H1 (cell line): ENCODE results near the gene CPNE5. TPM values are rescaled to one million over a fixed set of nuclear protein-coding genes. Genes with fewer than 3 reads are reported as not detected.

Experiments
- CTCF ChIA-PET: fragments of 300-600 bp; sonication (Branson Sonifier 250); formaldehyde crosslinking; loops from one replicate; lab custom pipeline; 2021; ENCODE audit not compliant: partially characterized antibody; lab: Charles Lee
- POLR2A ChIA-PET: fragments of 300-600 bp; sonication (Branson Sonifier 250); formaldehyde crosslinking; loops from one replicate; lab custom pipeline; 2021; ENCODE audit warnings: inconsistent platforms; ENCODE audit not compliant: partially characterized antibody; lab: Charles Lee
- DNase-seq, 2 experiments: peaks; one replicate each; pipeline versions ENCODE4 v3.0.0 to v3.0.0-alpha.2; 2010 to 2022; ENCODE audit warnings: low spot score in 2 of 2, low read depth in 1 of 2, mixed read lengths in 1 of 2
- FAIRE-seq: peaks from 2 replicates; lab custom pipeline; 2011; peaks lifted over from hg19 to GRCh38; lab: Jason Lieb, UNC
- H2AFZ ChIP-seq: 2 replicates; pipeline ENCODE4 v1.8.1; 2012; ENCODE audit warnings: low read length, inconsistent platforms
- H2AK5ac ChIP-seq: 2 replicates; pipeline ENCODE4 v1.6.1; 2013; ENCODE audit warnings: low read depth, low read length
- H2BK120ac ChIP-seq: replicated peaks from 2 replicates; pipeline ENCODE3; 2013; ENCODE audit warnings: low read depth, low read length, inconsistent platforms
- H2BK12ac ChIP-seq: 2 replicates; pipeline ENCODE4 v1.6.1; 2013; ENCODE audit warnings: low read depth, low read length
- H2BK15ac ChIP-seq: 2 replicates; pipeline ENCODE4 v1.6.1; 2013; ENCODE audit warnings: low read length
- H2BK20ac ChIP-seq: 2 replicates; pipeline ENCODE4 v1.6.1; 2013; ENCODE audit warnings: low read length
- H2BK5ac ChIP-seq: 2 replicates; pipeline ENCODE4 v1.6.1; 2013; ENCODE audit warnings: low read depth, low read length
- H3K14ac ChIP-seq: 2 replicates; pipeline ENCODE4 v1.6.1; 2013; ENCODE audit warnings: inconsistent platforms; ENCODE audit not compliant: insufficient read length
- H3K18ac ChIP-seq: 2 replicates; pipeline ENCODE4 v1.6.1; 2013; ENCODE audit warnings: low read length; ENCODE audit errors: extremely low read depth
- H3K23ac ChIP-seq: 2 replicates; pipeline ENCODE4 v1.6.1; 2013; ENCODE audit warnings: inconsistent platforms; ENCODE audit not compliant: insufficient read length
- H3K23me2 ChIP-seq: 2 replicates; pipeline ENCODE4 v1.6.1; 2013; ENCODE audit warnings: low read depth, low read length
- H3K27ac ChIP-seq: 2 replicates; pipeline ENCODE4 v1.6.1; 2011; ENCODE audit warnings: low read depth, low read length, inconsistent platforms
- H3K27me3 ChIP-seq, 4 experiments: replicated peaks in 1 of 4; 1 replicate in 1 of 4; 2 replicates in 3 of 4; pipeline versions ENCODE4 v1.6.1 to v1.8.1; 2011 to 2013; ENCODE audit warnings: low read length in 3 of 4, mild to moderate bottlenecking in 3 of 4, inconsistent platforms in 2 of 4, mixed read lengths in 2 of 4, moderate library complexity in 1 of 4; ENCODE audit not compliant: control insufficient read depth in 3 of 4, insufficient read depth in 3 of 4; ENCODE audit errors: extremely low read depth in 1 of 4
- H3K36me3 ChIP-seq, 4 experiments: 2 replicates each; pipeline versions ENCODE4 v1.6.1 to v1.8.1; 2011 to 2013; ENCODE audit warnings: mild to moderate bottlenecking in 4 of 4, low read length in 3 of 4, moderate library complexity in 2 of 4, control low read depth in 1 of 4, inconsistent platforms in 1 of 4; ENCODE audit not compliant: insufficient read depth in 4 of 4, control insufficient read depth in 2 of 4
- H3K4ac ChIP-seq: replicated peaks from 2 replicates; pipeline ENCODE3; 2013; ENCODE audit warnings: low read length, low read depth, mixed read lengths, inconsistent platforms; ENCODE audit not compliant: insufficient read length
- H3K4me1 ChIP-seq, 4 experiments: replicated peaks in 1 of 4; 1 replicate in 1 of 4; 2 replicates in 3 of 4; pipeline versions ENCODE4 v1.6.1 to v1.8.1; 2011 to 2013; ENCODE audit warnings: low read length in 3 of 4, inconsistent platforms in 2 of 4, mixed read lengths in 1 of 4; ENCODE audit not compliant: insufficient read depth in 4 of 4, control insufficient read depth in 3 of 4
- H3K4me2 ChIP-seq, 2 experiments: 2 replicates each; pipeline versions ENCODE4 v1.6.1 to v1.8.1; 2011 to 2013; ENCODE audit warnings: low read depth in 2 of 2, low read length in 2 of 2, control low read depth in 1 of 2, inconsistent platforms in 1 of 2, mild to moderate bottlenecking in 1 of 2; ENCODE audit not compliant: insufficient read depth in 1 of 2
- H3K4me3 ChIP-seq, 4 experiments: fragments of 200-600, 300-600 bp in 1 of 4; sonication (generic), shearing (Covaris generic), sonication (Bioruptor Twin) in 1 of 4; 2 replicates each; pipeline versions ENCODE4 v1.5.1 to v1.8.1; 2011 to 2016; ENCODE audit warnings: low read length in 4 of 4, low read depth in 3 of 4, control low read depth in 2 of 4, inconsistent platforms in 2 of 4, mild to moderate bottlenecking in 2 of 4, mixed read lengths in 1 of 4, moderate library complexity in 1 of 4; ENCODE audit not compliant: insufficient read depth in 2 of 4; ENCODE audit errors: extremely low read depth in 1 of 4
- H3K56ac ChIP-seq: replicated peaks from 2 replicates; pipeline ENCODE3; 2013; ENCODE audit warnings: low read depth, mild to moderate bottlenecking, mixed read lengths, low read length, inconsistent platforms; ENCODE audit not compliant: insufficient read length
- H3K79me1 ChIP-seq: 2 replicates; pipeline ENCODE4 v1.6.1; 2013; ENCODE audit warnings: low read depth, low read length, control low read depth
- H3K79me2 ChIP-seq, 2 experiments: 2 replicates each; pipeline versions ENCODE4 v1.6.1 to v1.8.1; 2012 to 2013; ENCODE audit warnings: low read length in 2 of 2, mild to moderate bottlenecking in 2 of 2, inconsistent platforms in 1 of 2; ENCODE audit not compliant: insufficient read depth in 2 of 2, control insufficient read depth in 1 of 2
- H3K9ac ChIP-seq, 4 experiments: replicated peaks in 1 of 4; 1 replicate in 1 of 4; 2 replicates in 3 of 4; pipeline versions ENCODE4 v1.6.1 to v1.8.1; 2011 to 2013; ENCODE audit warnings: low read depth in 3 of 4, low read length in 3 of 4, control low read depth in 2 of 4, mild to moderate bottlenecking in 2 of 4, moderate library complexity in 2 of 4, inconsistent platforms in 1 of 4; ENCODE audit errors: extremely low read depth in 1 of 4
- H3K9me3 ChIP-seq, 2 experiments: 2 replicates each; pipeline versions ENCODE4 v1.6.1 to v1.8.1; 2012 to 2013; ENCODE audit warnings: mild to moderate bottlenecking in 2 of 2, moderate library complexity in 2 of 2, control low read depth in 1 of 2, inconsistent platforms in 1 of 2, low read depth in 1 of 2, low read length in 1 of 2, mixed read lengths in 1 of 2; ENCODE audit not compliant: insufficient read depth in 2 of 2
- H4K20me1 ChIP-seq, 2 experiments: replicated peaks in 1 of 2; 2 replicates each; pipeline versions ENCODE3 to v1.8.1; 2011 to 2013; ENCODE audit warnings: inconsistent platforms in 2 of 2, low read length in 2 of 2, mild to moderate bottlenecking in 1 of 2; ENCODE audit not compliant: insufficient read depth in 2 of 2, control insufficient read depth in 1 of 2
- H4K5ac ChIP-seq: 2 replicates; pipeline ENCODE4 v1.6.1; 2013; ENCODE audit warnings: low read length, low read depth, mixed read lengths, inconsistent platforms; ENCODE audit not compliant: insufficient read length
- H4K8ac ChIP-seq: 2 replicates; pipeline ENCODE4 v1.8.0; 2013; ENCODE audit warnings: mild to moderate bottlenecking, moderate library complexity, low read length, inconsistent platforms; ENCODE audit not compliant: insufficient read depth; ENCODE audit errors: extremely low read depth
- H4K91ac ChIP-seq: replicated peaks from 2 replicates; pipeline ENCODE3; 2013; ENCODE audit warnings: low read length, mixed read lengths, inconsistent platforms; ENCODE audit not compliant: insufficient read length
- BRCA1 ChIP-seq: IDR thresholded peaks from 2 replicates; pipeline ENCODE4 v1.6.1; 2012; ENCODE audit warnings: low read depth, low read length, improper control_type of control experiment
- JUN ChIP-seq: IDR thresholded peaks from 2 replicates; pipeline ENCODE4 v1.6.1; 2011; ENCODE audit warnings: low read depth, mild to moderate bottlenecking, improper control_type of control experiment, low read length
- MAFK ChIP-seq: IDR thresholded peaks from 2 replicates; pipeline ENCODE4 v1.6.1; 2012; ENCODE audit warnings: low read depth, mild to moderate bottlenecking, improper control_type of control experiment, low read length
- POU5F1 ChIP-seq: IDR thresholded peaks from 2 replicates; pipeline ENCODE4 v1.6.1; 2011; ENCODE audit warnings: low read depth, mild to moderate bottlenecking, low read length, moderate library complexity
- WGBS, 2 experiments: shearing (Covaris generic) in 1 of 2; methylation state at CpG; one replicate each; pipeline versions ENCODE4 v1.1.6 to v1.1.7; 2013 to 2015; ENCODE audit warnings: low lambda C conversion rate in 2 of 2, mixed read lengths in 2 of 2, inconsistent platforms in 1 of 2, low coverage in 1 of 2, missing lambda C conversion rate in 1 of 2; ENCODE audit not compliant: insufficient replicate concordance in 2 of 2, insufficient coverage in 1 of 2, insufficient read length in 1 of 2; ENCODE audit errors: extremely low coverage in 1 of 2, missing lambda C conversion rate in 1 of 2; 5-methylcytosine and 5-hydroxymethylcytosine counted together
- polyA plus RNA-seq, 7 experiments: library from polyadenylated mRNA; depleted of rRNA in 3 of 7; stranded (reverse) in 5 of 7; unstranded in 2 of 7; fragments of >200 nt in 5 of 7; fragments of 200-250 nt in 2 of 7; gene quantifications; 1 replicate in 5 of 7; 2 replicates in 1 of 7; 4 replicates in 1 of 7; pipeline versions ENCODE4 v1.2.1 to v1.2.3, GENCODE V29; 2011 to 2013; ENCODE audit warnings: missing spikeins in 2 of 7, mixed read lengths in 2 of 7
- total RNA-seq: library from RNA; stranded (reverse); fragmentation: NEBNext Ultra II Directional; extraction: Animal tissue kit (Norgen Biotek cat#: 25700); gene quantifications from 2 replicates; pipeline ENCODE4 v1.2.1, GENCODE V29; 2021
- TF ChIP-seq, protein P1 (sequence below), 3 experiments: IDR thresholded peaks; 1 replicate in 2 of 3; 2 replicates in 1 of 3; pipeline versions ENCODE4 v1.5.1 to v1.6.1; 2011; ENCODE audit warnings: low read length in 3 of 3, mild to moderate bottlenecking in 3 of 3, inconsistent platforms in 2 of 3, low read depth in 1 of 3, moderate library complexity in 1 of 3; ENCODE audit not compliant: insufficient read depth in 1 of 3; ENCODE audit errors: control extremely low read depth in 1 of 3
- TF ChIP-seq, protein P2 (sequence below): IDR thresholded peaks from 2 replicates; pipeline ENCODE4 v1.6.1; 2012; ENCODE audit warnings: inconsistent platforms

The CPNE5 gene
- total and polyA plus RNA-seq, 2 of the 8 experiments (the other 6 are each of a cell fraction or from before 2014, with no cell fraction given): 0.88 to 1.8 TPM

DNA sequence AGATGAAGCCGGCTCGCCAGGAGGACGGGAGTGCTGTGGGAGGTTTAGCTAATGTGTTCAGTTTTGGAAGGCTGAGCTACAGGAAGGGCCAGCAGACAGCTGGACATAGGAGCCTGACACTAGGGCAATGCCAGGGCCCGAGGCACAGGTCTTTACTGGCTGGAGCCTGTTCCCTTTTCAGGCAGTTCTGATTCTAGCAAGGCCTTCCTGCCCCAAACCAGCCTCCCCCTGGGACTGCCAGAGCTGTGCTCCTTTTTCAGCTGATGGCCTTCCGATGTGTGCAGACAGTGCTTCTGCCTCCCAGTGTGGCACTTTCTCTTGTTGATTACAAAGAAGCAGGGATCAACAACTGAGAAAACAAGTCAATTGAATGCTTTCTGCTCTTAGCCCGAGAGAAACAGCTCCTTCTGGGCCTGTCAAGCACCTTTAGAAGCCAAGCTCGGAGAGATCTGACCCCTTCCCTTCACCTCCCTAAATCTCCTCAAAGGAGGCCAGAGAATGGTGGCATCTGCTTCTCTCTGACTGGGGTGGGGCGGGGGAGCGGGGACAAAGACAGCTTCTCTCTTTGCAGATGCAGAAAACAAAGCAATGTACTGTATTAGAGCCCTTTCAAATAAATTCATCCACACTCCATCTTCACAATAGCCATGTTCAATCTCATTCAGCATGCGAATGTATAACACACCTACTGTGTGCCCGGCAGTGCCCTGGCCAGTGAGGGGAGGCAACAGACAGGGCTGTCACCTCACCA lies 78.4 kb downstream of the CPNE5 start:
- Histone ChIP-seq H4K91ac (no peak overlapping the region), H3K79me2 (no peaks in the 10 kb centered on the region), H3K27ac (no peak overlapping the region), H2BK5ac (no peak overlapping the region), H3K79me1 (no peaks in the 10 kb centered on the region), H4K8ac (no peak overlapping the region), H3K23me2 (no peaks in the 10 kb centered on the region), H2BK12ac (no peak overlapping the region), H3K9me3 (no peaks in the 10 kb centered on the region), H3K4me3 (no peak overlapping the region), H3K4me2 (no peak overlapping the region), H3K4ac (no peak overlapping the region), H3K9ac (no peak overlapping the region), H2AFZ (no peak overlapping the region), H3K14ac (no peak overlapping the region), H3K4me1 (peaks cover 0 to 10% (median 3%) of the 10 kb centered on the region in 4 experiments; a peak in 5 of 7 replicates), H2AK5ac (no peak overlapping the region), H3K56ac (no peak overlapping the region)
- 89% methylated on average over 11 of the region's 11 CpGs; no CpG with 5 or more reads in 1 of the 2 experiments for WGBS, 2 experiments
- no peak for DNase-seq
- CTCF ChIA-PET: interaction anchor here (0.7 to 5.3 kb wide), 24 partner anchors 11 to 450 kb away, joined by 3 to 83 read pairs (median 5); partner anchors contain the start of gene PPIL1
- TF ChIP-seq POU5F1 (no peak), BRCA1 (no peak), MAFK (no peak), JUN (no peak)
- TF ChIP-seq, protein P1, sequence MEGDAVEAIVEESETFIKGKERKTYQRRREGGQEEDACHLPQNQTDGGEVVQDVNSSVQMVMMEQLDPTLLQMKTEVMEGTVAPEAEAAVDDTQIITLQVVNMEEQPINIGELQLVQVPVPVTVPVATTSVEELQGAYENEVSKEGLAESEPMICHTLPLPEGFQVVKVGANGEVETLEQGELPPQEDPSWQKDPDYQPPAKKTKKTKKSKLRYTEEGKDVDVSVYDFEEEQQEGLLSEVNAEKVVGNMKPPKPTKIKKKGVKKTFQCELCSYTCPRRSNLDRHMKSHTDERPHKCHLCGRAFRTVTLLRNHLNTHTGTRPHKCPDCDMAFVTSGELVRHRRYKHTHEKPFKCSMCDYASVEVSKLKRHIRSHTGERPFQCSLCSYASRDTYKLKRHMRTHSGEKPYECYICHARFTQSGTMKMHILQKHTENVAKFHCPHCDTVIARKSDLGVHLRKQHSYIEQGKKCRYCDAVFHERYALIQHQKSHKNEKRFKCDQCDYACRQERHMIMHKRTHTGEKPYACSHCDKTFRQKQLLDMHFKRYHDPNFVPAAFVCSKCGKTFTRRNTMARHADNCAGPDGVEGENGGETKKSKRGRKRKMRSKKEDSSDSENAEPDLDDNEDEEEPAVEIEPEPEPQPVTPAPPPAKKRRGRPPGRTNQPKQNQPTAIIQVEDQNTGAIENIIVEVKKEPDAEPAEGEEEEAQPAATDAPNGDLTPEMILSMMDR (IDR thresholded peaks at IDR 0.05; ENCODE audit: control extremely low read depth in 1 of 3, insufficient read depth in 1 of 3, low read depth in 1 of 3, low read length in 3 of 3): no peak
- TF ChIP-seq, protein P2, sequence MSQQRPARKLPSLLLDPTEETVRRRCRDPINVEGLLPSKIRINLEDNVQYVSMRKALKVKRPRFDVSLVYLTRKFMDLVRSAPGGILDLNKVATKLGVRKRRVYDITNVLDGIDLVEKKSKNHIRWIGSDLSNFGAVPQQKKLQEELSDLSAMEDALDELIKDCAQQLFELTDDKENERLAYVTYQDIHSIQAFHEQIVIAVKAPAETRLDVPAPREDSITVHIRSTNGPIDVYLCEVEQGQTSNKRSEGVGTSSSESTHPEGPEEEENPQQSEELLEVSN: no peak
- TF ChIP-seq, all 59 proteins: peak for 0
- peaks cover 0 to 2% of the 10 kb centered on the region in 2 experiments for H4K20me1 ChIP-seq
- no peak overlapping the region for H4K5ac ChIP-seq
- no peak overlapping the region for H3K18ac ChIP-seq
- no peaks in the 10 kb centered on the region for H3K36me3 ChIP-seq
- H3K27me3 ChIP-seq: no peaks in the 10 kb centered on the region
- no peak overlapping the region for H3K23ac ChIP-seq
- POLR2A ChIA-PET: interaction anchor here (1.0 kb wide), 1 partner anchor 8 kb away, joined by 3 read pairs; no protein-coding TSS in a partner anchor
- H2BK15ac ChIP-seq: no peak overlapping the region
- H2BK120ac ChIP-seq: no peak overlapping the region
- no peak for FAIRE-seq
- no peak overlapping the region for H2BK20ac ChIP-seq
